Uterus (tissue), 4 donors: ENCODE measurements around the gene DCTD. TPM values are rescaled to one million over a fixed set of nuclear protein-coding genes. Genes with fewer than 3 reads are reported as not detected.

Experiments used
- DNase-seq, 2 donors: peaks; one replicate each; pipeline ENCODE4 v3.0.0-alpha.2; 2019 to 2020
- H3K27ac ChIP-seq, 2 donors: fragments of 200-600 bp; sonication (generic); 1 replicate in 1 of 2; 2 replicates in 1 of 2; pipeline ENCODE4 v1.5.1; 2016 to 2018
- H3K27me3 ChIP-seq, 2 donors: fragments of 200-600 bp; sonication (generic); one replicate each; pipeline ENCODE4 v1.5.1; 2018 to 2019; ENCODE audit warnings: control low read depth in 1 of 2
- H3K36me3 ChIP-seq, 2 donors: fragments of 200-600 bp; sonication (generic); one replicate each; pipeline ENCODE4 v1.5.1; 2019; ENCODE audit warnings: control low read depth in 1 of 2
- H3K4me1 ChIP-seq, 2 donors: fragments of 200-600 bp; sonication (generic); one replicate each; pipeline ENCODE4 v1.5.1; 2018 to 2019; ENCODE audit warnings: control low read depth in 1 of 2
- H3K4me3 ChIP-seq, 2 donors: fragments of 200-600 bp; sonication (generic); 1 replicate in 1 of 2; 2 replicates in 1 of 2; pipeline ENCODE4 v1.5.1; 2018 to 2019; ENCODE audit warnings: mild to moderate bottlenecking in 1 of 2
- H3K9me3 ChIP-seq, 2 donors: fragments of 200-600 bp; sonication (generic); one replicate each; pipeline ENCODE4 v1.5.1; 2019; ENCODE audit warnings: control low read depth in 1 of 2
- CTCF ChIP-seq, 4 experiments: fragments of 200-600 bp in 2 of 4; fragments of 450-650 bp in 2 of 4; sonication (generic) in 2 of 4; IDR thresholded peaks; one replicate each; pipeline ENCODE4 v1.5.1; 2016 to 2019; ENCODE audit warnings: antibody characterized with exemption in 4 of 4, mild to moderate bottlenecking in 2 of 4, moderate library complexity in 1 of 4
- POLR2A ChIP-seq, 2 donors: fragments of 450-650 bp; IDR thresholded peaks; one replicate each; pipeline ENCODE4 v1.6.1; 2016; ENCODE audit warnings: antibody characterized with exemption in 2 of 2, mild to moderate bottlenecking in 1 of 2, moderate library complexity in 1 of 2
- intact Hi-C: fragments of 100-400 bp; cut with DNase I; formaldehyde crosslinking; loops from one replicate; pipeline ENCODE4 v1.15.1; 2023; ENCODE audit warnings: low total_unique reads
- total RNA-seq, 4 donors: library from RNA; depleted of rRNA in 3 of 4; stranded (reverse); fragments of >200 nt in 3 of 4; gene quantifications; one replicate each; pipeline versions ENCODE4 v1.1.0 to v1.2.4, GENCODE V29; 2014 to 2023
- donor health status: DM: yes; HTN: yes; CAD: no.

Gene DCTD
- total RNA-seq, 4 donors from 2014 or later: 49.7 to 131 (median 73.4) TPM

- no peaks in the 10 kb centered on the region for H3K36me3 ChIP-seq
- H3K27ac ChIP-seq: no peak overlapping the region
- no peaks in the 10 kb centered on the region for H3K27me3 ChIP-seq
- no peaks in the 10 kb centered on the region for H3K4me1 ChIP-seq
- intact Hi-C loops: no loop called here
- TF ChIP-seq POLR2A (IDR thresholded peaks at IDR 0.05): no peak
- TF ChIP-seq CTCF (IDR thresholded peaks at IDR 0.05): no peak
- DNase-seq: no peak
- no peak overlapping the region for H3K4me3 ChIP-seq
- no peaks in the 10 kb centered on the region for H3K9me3 ChIP-seq
Measured at GRCh38 chr4:182853731-182854330, 63.4 kb downstream of the DCTD start.

GRCh38 chr4:182848685-182849084 lies 68.5 kb downstream of the DCTD start:
- TF ChIP-seq POLR2A (IDR thresholded peaks at IDR 0.05) (no peak), CTCF (IDR thresholded peaks at IDR 0.05) (no peak)
- no peaks in the 10 kb centered on the region for H3K36me3 ChIP-seq
- H3K4me3 ChIP-seq: no peak overlapping the region
- DNase-seq: no peak
- H3K9me3 ChIP-seq: no peaks in the 10 kb centered on the region
- H3K27ac ChIP-seq: no peak overlapping the region
- intact Hi-C loops: no loop called here
- no peaks in the 10 kb centered on the region for H3K4me1 ChIP-seq
- H3K27me3 ChIP-seq: no peaks in the 10 kb centered on the region

- intact Hi-C loops: no loop called here
- Histone ChIP-seq H3K4me3 (no peak overlapping the region), H3K4me1 (no peaks in the 10 kb centered on the region), H3K27me3 (no peaks in the 10 kb centered on the region), H3K27ac (no peak overlapping the region), H3K9me3 (no peaks in the 10 kb centered on the region), H3K36me3 (no peaks in the 10 kb centered on the region)
- no peak for TF ChIP-seq CTCF (IDR thresholded peaks at IDR 0.05)
- TF ChIP-seq POLR2A (IDR thresholded peaks at IDR 0.05): no peak
- no peak for DNase-seq
Measured at GRCh38 chr4:182847576-182848450, 69.4 kb downstream of the DCTD start.

- no peak for TF ChIP-seq CTCF (IDR thresholded peaks at IDR 0.05)
- no peak for TF ChIP-seq POLR2A (IDR thresholded peaks at IDR 0.05)
- Histone ChIP-seq H3K4me3 (no peak overlapping the region), H3K9me3 (no peaks in the 10 kb centered on the region), H3K36me3 (no peaks in the 10 kb centered on the region), H3K27me3 (no peaks in the 10 kb centered on the region), H3K27ac (no peak overlapping the region), H3K4me1 (no peaks in the 10 kb centered on the region)
- DNase-seq: no peak
- intact Hi-C loops: no loop called here
Measured at GRCh38 chr4:182846036-182846435, 71.2 kb downstream of the DCTD start.

GRCh38 chr4:182845618-182846017 lies 71.6 kb downstream of the DCTD start:
- H3K27me3 ChIP-seq: no peaks in the 10 kb centered on the region
- no peak for TF ChIP-seq POLR2A (IDR thresholded peaks at IDR 0.05)
- no peaks in the 10 kb centered on the region for H3K9me3 ChIP-seq
- intact Hi-C loops: no loop called here
- no peak overlapping the region for H3K4me3 ChIP-seq
- no peak overlapping the region for H3K27ac ChIP-seq
- H3K36me3 ChIP-seq: no peaks in the 10 kb centered on the region
- no peaks in the 10 kb centered on the region for H3K4me1 ChIP-seq
- DNase-seq: no peak
